Gastrocnemius medialis (tissue), 4 donors: ENCODE data around the gene BOLA1.

Experiments
- POLR2A ChIP-seq, 2 donors: fragments of 450-650 bp; IDR thresholded peaks; one replicate each; pipeline ENCODE4 v1.6.1; 2017; ENCODE audit warnings: antibody characterized with exemption in 2 of 2, mild to moderate bottlenecking in 2 of 2, moderate library complexity in 2 of 2
- TF ChIP-seq, protein P1 (sequence below), 5 experiments: fragments of 450-650 bp in 3 of 5; fragments of 200-600 bp in 2 of 5; sonication (generic) in 2 of 5; IDR thresholded peaks in 4 of 5; conservative IDR thresholded peaks in 1 of 5; 1 replicate in 4 of 5; 2 replicates in 1 of 5; pipeline ENCODE4 v1.5.1; 2016 to 2019; ENCODE audit warnings: antibody characterized with exemption in 5 of 5, mild to moderate bottlenecking in 3 of 5, moderate library complexity in 3 of 5

DNA sequence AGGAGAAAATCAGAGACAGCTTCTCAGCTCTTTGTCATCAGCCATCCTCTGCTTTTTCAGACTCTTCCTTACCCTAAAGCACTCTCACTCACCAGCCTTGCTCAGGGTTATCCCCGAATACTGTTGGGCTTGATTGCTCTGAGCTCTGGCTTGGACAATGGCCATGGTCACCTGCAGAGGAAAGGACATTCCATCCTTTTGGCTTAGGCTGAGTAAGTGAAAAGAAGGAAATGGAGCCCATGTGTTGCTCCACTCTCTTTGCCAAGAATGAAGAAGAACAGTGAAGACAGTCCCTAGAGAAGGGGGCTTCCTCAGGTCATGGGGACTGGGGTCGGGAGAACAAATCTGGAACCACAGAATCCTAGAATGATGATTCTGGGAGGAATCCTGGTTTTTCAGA is 35.0 kb downstream of the BOLA1 start:
- TF ChIP-seq, protein P1, sequence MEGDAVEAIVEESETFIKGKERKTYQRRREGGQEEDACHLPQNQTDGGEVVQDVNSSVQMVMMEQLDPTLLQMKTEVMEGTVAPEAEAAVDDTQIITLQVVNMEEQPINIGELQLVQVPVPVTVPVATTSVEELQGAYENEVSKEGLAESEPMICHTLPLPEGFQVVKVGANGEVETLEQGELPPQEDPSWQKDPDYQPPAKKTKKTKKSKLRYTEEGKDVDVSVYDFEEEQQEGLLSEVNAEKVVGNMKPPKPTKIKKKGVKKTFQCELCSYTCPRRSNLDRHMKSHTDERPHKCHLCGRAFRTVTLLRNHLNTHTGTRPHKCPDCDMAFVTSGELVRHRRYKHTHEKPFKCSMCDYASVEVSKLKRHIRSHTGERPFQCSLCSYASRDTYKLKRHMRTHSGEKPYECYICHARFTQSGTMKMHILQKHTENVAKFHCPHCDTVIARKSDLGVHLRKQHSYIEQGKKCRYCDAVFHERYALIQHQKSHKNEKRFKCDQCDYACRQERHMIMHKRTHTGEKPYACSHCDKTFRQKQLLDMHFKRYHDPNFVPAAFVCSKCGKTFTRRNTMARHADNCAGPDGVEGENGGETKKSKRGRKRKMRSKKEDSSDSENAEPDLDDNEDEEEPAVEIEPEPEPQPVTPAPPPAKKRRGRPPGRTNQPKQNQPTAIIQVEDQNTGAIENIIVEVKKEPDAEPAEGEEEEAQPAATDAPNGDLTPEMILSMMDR (IDR thresholded peaks at IDR 0.05 in 4 of 5, conservative IDR thresholded peaks at IDR 0.05 in 1 of 5) = no peak
- TF ChIP-seq POLR2A (IDR thresholded peaks at IDR 0.05) = no peak
